ENCODE data around the gene KAT8.
A peak's percentile ranks its signal among the peaks of the same experiment; 100 is the strongest.

Gene KAT8

GRCh38 chr16:31117384-31118222 is at the start of gene KAT8:
KAT8 (plus strand) TSS chr16:31117664; CDS start chr16:31117682, 18 bp downstream.
- intact Hi-C loops (cut with micrococcal nuclease), result loop anchor here (1.0 kb wide), 2 partner anchors 12 to 25 kb away; no protein-coding TSS in a partner anchor
- H3K27ac Mint-ChIP-seq, result peak within 1 kb of the TSS; percentile 98
- peaks cover 85% of the 10 kb centered on the region for H3K36me3 Mint-ChIP-seq (ENCODE audit: low read depth)
- H3K4me1 Mint-ChIP-seq (ENCODE audit: low read depth), result peaks cover 58% of the 10 kb centered on the region
- H3K9me3 Mint-ChIP-seq, result no peaks in the 10 kb centered on the region
- no peaks in the 10 kb centered on the region for H3K27me3 Mint-ChIP-seq
- H3K4me3 Mint-ChIP-seq, result peak within 1 kb of the TSS; percentile 91

GRCh38 chr16:31071861-31072260 is 45.6 kb upstream of the KAT8 start:
- H3K27ac Mint-ChIP-seq, result peak overlapping the region; percentile 91
- no peaks in the 10 kb centered on the region for H3K27me3 Mint-ChIP-seq
- H3K4me3 Mint-ChIP-seq, result peak overlapping the region; percentile 94
- H3K4me1 Mint-ChIP-seq (ENCODE audit: low read depth), result peaks cover 53% of the 10 kb centered on the region
- no peaks in the 10 kb centered on the region for H3K9me3 Mint-ChIP-seq
- intact Hi-C loops (cut with micrococcal nuclease), result loop anchor here (5.0 kb wide), 3 partner anchors 35 to 415 kb away; partner anchors contain the start of genes BCKDK, FBRS and HSD3B7
- peaks cover 37% of the 10 kb centered on the region for H3K36me3 Mint-ChIP-seq (ENCODE audit: low read depth)

- H3K4me1 Mint-ChIP-seq (ENCODE audit: low read depth), result peaks cover 59% of the 10 kb centered on the region
- peaks cover 43% of the 10 kb centered on the region for H3K36me3 Mint-ChIP-seq (ENCODE audit: low read depth)
- H3K4me3 Mint-ChIP-seq, result peak overlapping the region; percentile 94
- intact Hi-C loops (cut with micrococcal nuclease), result loop anchor here (5.0 kb wide), 3 partner anchors 35 to 415 kb away; partner anchors contain the start of genes BCKDK, FBRS and HSD3B7
- H3K9me3 Mint-ChIP-seq, result no peaks in the 10 kb centered on the region
- peak overlapping the region; percentile 91 for H3K27ac Mint-ChIP-seq
- no peaks in the 10 kb centered on the region for H3K27me3 Mint-ChIP-seq
Observed at GRCh38 chr16:31072540-31073141, 44.8 kb upstream of the KAT8 start.

GRCh38 chr16:31073142-31073969 is 44.1 kb upstream of the KAT8 start:
- Mint-ChIP-seq H3K27me3 (no peaks in the 10 kb centered on the region), H3K4me1 (ENCODE audit: low read depth) (peaks cover 62% of the 10 kb centered on the region), H3K27ac (peak overlapping the region; percentile 91), H3K36me3 (ENCODE audit: low read depth) (peaks cover 45% of the 10 kb centered on the region), H3K9me3 (no peaks in the 10 kb centered on the region), H3K4me3 (peak overlapping the region; percentile 94)
- intact Hi-C loops (cut with micrococcal nuclease), result loop anchor here (5.0 kb wide), 3 partner anchors 34 to 416 kb away; partner anchors contain the start of genes BCKDK, FBRS and HSD3B7

- Mint-ChIP-seq H3K9me3 (no peaks in the 10 kb centered on the region), H3K36me3 (ENCODE audit: low read depth) (peaks cover 54% of the 10 kb centered on the region), H3K4me3 (peak within 1 kb of the TSS; percentile 94), H3K4me1 (ENCODE audit: low read depth) (peaks cover 67% of the 10 kb centered on the region), H3K27me3 (no peaks in the 10 kb centered on the region), H3K27ac (peak within 1 kb of the TSS; percentile 91)
- intact Hi-C loops (cut with micrococcal nuclease), result loop anchor here (1.0 to 5.0 kb wide), 6 partner anchors 21 to 417 kb away; partner anchors contain the start of genes BCKDK, FBRS, HSD3B7 and STX4
Observed at GRCh38 chr16:31073970-31074813, 43.3 kb upstream of the KAT8 start, which contains the start of the genes ZNF646 and ZNF668. ZNF646 (plus strand) TSS chr16:31074422; CDS start chr16:31076325, 1,903 bp downstream. ZNF668 (minus strand) TSS chr16:31074240; CDS start chr16:31064459, 9,781 bp downstream.

- Mint-ChIP-seq H3K4me3 (peak overlapping the region; percentile 94), H3K36me3 (ENCODE audit: low read depth) (peaks cover 60% of the 10 kb centered on the region), H3K27ac (peak overlapping the region; percentile 91), H3K9me3 (no peaks in the 10 kb centered on the region), H3K4me1 (ENCODE audit: low read depth) (peaks cover 69% of the 10 kb centered on the region), H3K27me3 (no peaks in the 10 kb centered on the region)
- intact Hi-C loops (cut with micrococcal nuclease), result loop anchor here (1.0 to 5.0 kb wide), 6 partner anchors 20 to 417 kb away; partner anchors contain the start of genes BCKDK, FBRS, HSD3B7 and STX4
Observed at GRCh38 chr16:31074814-31075183, 42.7 kb upstream of the KAT8 start.

- no peak overlapping the region for H3K27ac Mint-ChIP-seq
- H3K27me3 Mint-ChIP-seq, result no peaks in the 10 kb centered on the region
- H3K9me3 Mint-ChIP-seq, result no peaks in the 10 kb centered on the region
- H3K36me3 Mint-ChIP-seq (ENCODE audit: low read depth), result peaks cover 75% of the 10 kb centered on the region
- intact Hi-C loops (cut with micrococcal nuclease), result no loop called here
- peaks cover 84% of the 10 kb centered on the region for H3K4me1 Mint-ChIP-seq (ENCODE audit: low read depth)
- H3K4me3 Mint-ChIP-seq, result no peak overlapping the region
Observed at GRCh38 chr16:31076319-31076718, 41.1 kb upstream of the KAT8 start.

- no peak overlapping the region for H3K27ac Mint-ChIP-seq
- H3K4me3 Mint-ChIP-seq, result no peak overlapping the region
- H3K9me3 Mint-ChIP-seq, result no peaks in the 10 kb centered on the region
- no peaks in the 10 kb centered on the region for H3K27me3 Mint-ChIP-seq
- H3K4me1 Mint-ChIP-seq (ENCODE audit: low read depth), result peaks cover 84% of the 10 kb centered on the region
- peaks cover 82% of the 10 kb centered on the region for H3K36me3 Mint-ChIP-seq (ENCODE audit: low read depth)
- intact Hi-C loops (cut with micrococcal nuclease), result no loop called here
Observed at GRCh38 chr16:31077024-31077423, 40.4 kb upstream of the KAT8 start.

- peak overlapping the region; percentile 47 for H3K27ac Mint-ChIP-seq
Observed at GRCh38 chr16:31077592-31078396, 39.7 kb upstream of the KAT8 start.

GRCh38 chr16:31078597-31079341 is 38.7 kb upstream of the KAT8 start:
- no peaks in the 10 kb centered on the region for H3K27me3 Mint-ChIP-seq
- intact Hi-C loops (cut with micrococcal nuclease), result no loop called here
- H3K36me3 Mint-ChIP-seq (ENCODE audit: low read depth), result peaks cover 89% of the 10 kb centered on the region
- H3K27ac Mint-ChIP-seq, result peak overlapping the region; percentile 47
- H3K4me3 Mint-ChIP-seq, result no peak overlapping the region
- H3K4me1 Mint-ChIP-seq (ENCODE audit: low read depth), result peaks cover 85% of the 10 kb centered on the region
- no peaks in the 10 kb centered on the region for H3K9me3 Mint-ChIP-seq

More at GRCh38 chr16:31077592-31078396, 39.7 kb upstream of the KAT8 start:
- no peaks in the 10 kb centered on the region for H3K9me3 Mint-ChIP-seq
- H3K36me3 Mint-ChIP-seq (ENCODE audit: low read depth), result peaks cover 85% of the 10 kb centered on the region
- no peaks in the 10 kb centered on the region for H3K27me3 Mint-ChIP-seq
- intact Hi-C loops (cut with micrococcal nuclease), result no loop called here
- H3K4me3 Mint-ChIP-seq, result no peak overlapping the region
- peaks cover 84% of the 10 kb centered on the region for H3K4me1 Mint-ChIP-seq (ENCODE audit: low read depth)

- H3K36me3 Mint-ChIP-seq (ENCODE audit: low read depth), result peaks cover 93% of the 10 kb centered on the region
- peaks cover 84% of the 10 kb centered on the region for H3K4me1 Mint-ChIP-seq (ENCODE audit: low read depth)
Observed at GRCh38 chr16:31079342-31079944, 38.0 kb upstream of the KAT8 start.

More at GRCh38 chr16:31079342-31079944, 38.0 kb upstream of the KAT8 start:
- H3K9me3 Mint-ChIP-seq, result no peaks in the 10 kb centered on the region
- peak overlapping the region; percentile 47 for H3K27ac Mint-ChIP-seq
- H3K4me3 Mint-ChIP-seq, result no peak overlapping the region
- intact Hi-C loops (cut with micrococcal nuclease), result no loop called here
- no peaks in the 10 kb centered on the region for H3K27me3 Mint-ChIP-seq
